SK-N-SH (cell line): ENCODE data around the gene NPY5R. TPM values are rescaled to one million over a fixed set of nuclear protein-coding genes. Genes with fewer than 3 reads are reported as not detected.

Experiments
- CTCF ChIA-PET: fragments of 300-600, 350-600 bp; formaldehyde crosslinking; extraction: SDS; loops from one replicate; lab custom pipeline; 2021; lab: Yijun Ruan, JAX
- POLR2A ChIA-PET: fragments of 350-600 bp; sonication (Branson Sonifier 250); formaldehyde crosslinking; extraction: SDS; loops from one replicate; lab custom pipeline; 2020; ENCODE audit warnings: antibody characterized with exemption, inconsistent platforms; lab: Yijun Ruan, JAX
- DNase-seq: peaks from one replicate; pipeline ENCODE4 v3.0.0; 2012
- H2AFZ ChIP-seq: fragments of 200-600 bp; sonication (generic); 2 replicates; pipeline ENCODE4 v1.8.1; 2016; ENCODE audit warnings: antibody characterized with exemption, mild to moderate bottlenecking, low read depth
- H3F3A ChIP-seq: fragments of 200-600 bp; sonication (generic); replicated peaks from 2 replicates; pipeline ENCODE3; 2016; ENCODE audit warnings: antibody characterized with exemption, mild to moderate bottlenecking; ENCODE audit not compliant: insufficient read depth
- H3K27ac ChIP-seq, 2 experiments: fragments of 200-500 bp in 1 of 2; fragments of 200-600 bp in 1 of 2; sonication (Bioruptor generic) in 1 of 2; sonication (generic), shearing (Covaris generic) in 1 of 2; 2 replicates each; pipeline versions ENCODE4 v1.5.1 to v1.6.1; 2014 to 2016; ENCODE audit warnings: low read depth in 2 of 2, inconsistent platforms in 1 of 2, low read length in 1 of 2, mild to moderate bottlenecking in 1 of 2, mixed read lengths in 1 of 2
- H3K27me3 ChIP-seq: fragments of 200-600 bp; sonication (generic), shearing (Covaris generic); 2 replicates; pipeline ENCODE4 v1.6.1; 2016; ENCODE audit warnings: mixed run types; ENCODE audit not compliant: insufficient read depth
- H3K36me3 ChIP-seq, 2 experiments: fragments of 200-500 bp in 1 of 2; fragments of 200-600 bp in 1 of 2; sonication (Bioruptor generic) in 1 of 2; sonication (generic) in 1 of 2; replicated peaks in 1 of 2; 2 replicates each; pipeline versions ENCODE3 to v1.5.1; 2014 to 2016; ENCODE audit warnings: low read length in 1 of 2, mild to moderate bottlenecking in 1 of 2; ENCODE audit not compliant: insufficient read depth in 2 of 2, control insufficient read depth in 1 of 2
- H3K4me1 ChIP-seq, 2 experiments: fragments of 200-500 bp in 1 of 2; fragments of 200-600 bp in 1 of 2; sonication (Bioruptor generic) in 1 of 2; sonication (generic), shearing (Covaris generic) in 1 of 2; 2 replicates each; pipeline versions ENCODE4 v1.5.1 to v1.6.1; 2014 to 2016; ENCODE audit warnings: low read depth in 1 of 2, low read length in 1 of 2, mixed run types in 1 of 2; ENCODE audit not compliant: insufficient read depth in 2 of 2, control insufficient read depth in 1 of 2
- H3K4me2 ChIP-seq: fragments of 200-600 bp; sonication (generic), shearing (Covaris generic); 2 replicates; pipeline ENCODE4 v1.6.1; 2017; ENCODE audit warnings: mixed run types
- H3K4me3 ChIP-seq, 2 experiments: fragments of 200-500 bp in 1 of 2; fragments of 200-600 bp in 1 of 2; sonication (Bioruptor generic) in 1 of 2; sonication (generic), shearing (Covaris generic) in 1 of 2; 2 replicates each; pipeline versions ENCODE4 v1.5.1 to v1.8.1; 2014 to 2016; ENCODE audit warnings: low read depth in 2 of 2, inconsistent platforms in 1 of 2, low read length in 1 of 2, mild to moderate bottlenecking in 1 of 2, mixed read lengths in 1 of 2, moderate library complexity in 1 of 2
- H3K79me2 ChIP-seq: fragments of 200-600 bp; sonication (generic); 2 replicates; pipeline ENCODE4 v1.8.1; 2017; ENCODE audit warnings: mild to moderate bottlenecking; ENCODE audit not compliant: insufficient read depth
- H3K9ac ChIP-seq: fragments of 200-600 bp; sonication (generic); 2 replicates; pipeline ENCODE4 v1.6.1; 2017; ENCODE audit warnings: mixed run types
- H3K9me2 ChIP-seq: fragments of 200-600 bp; sonication (generic); 2 replicates; pipeline ENCODE4 v1.6.1; 2017; ENCODE audit warnings: mixed run types
- H3K9me3 ChIP-seq: fragments of 200-600 bp; sonication (generic); 2 replicates; pipeline ENCODE4 v1.6.1; 2017; ENCODE audit warnings: mixed run types, mild to moderate bottlenecking, moderate library complexity
- H4K20me1 ChIP-seq: fragments of 200-600 bp; sonication (generic); 2 replicates; pipeline ENCODE4 v1.6.1; 2017; ENCODE audit warnings: mild to moderate bottlenecking, mixed run types; ENCODE audit not compliant: insufficient read depth
- CHD2 ChIP-seq: fragments of 150-350 bp; IDR thresholded peaks from 2 replicates; pipeline ENCODE4 v1.6.1; 2018; ENCODE audit warnings: low read length; ENCODE audit not compliant: partially characterized antibody
- EP300 ChIP-seq, 2 experiments: IDR thresholded peaks; 2 replicates each; pipeline versions ENCODE4 v1.4.0 to v1.6.1; 2012; ENCODE audit warnings: borderline replicate concordance in 1 of 2, low read depth in 1 of 2, low read length in 1 of 2
- FOSL2 ChIP-seq: IDR thresholded peaks from 2 replicates; pipeline ENCODE4 v1.4.0; 2012; ENCODE audit warnings: low read depth, mild to moderate bottlenecking, moderate library complexity, borderline replicate concordance
- FOXM1 ChIP-seq: IDR thresholded peaks from 2 replicates; pipeline ENCODE4 v1.4.0; 2012; ENCODE audit warnings: low read depth, mild to moderate bottlenecking
- GABPA ChIP-seq: IDR thresholded peaks from 2 replicates; pipeline ENCODE4 v1.4.0; 2012; ENCODE audit warnings: low read depth, mild to moderate bottlenecking
- NRF1 ChIP-seq: IDR thresholded peaks from 2 replicates; pipeline ENCODE4 v1.6.1; 2012; ENCODE audit warnings: low read depth, mild to moderate bottlenecking, low read length
- POLR2AphosphoS5 ChIP-seq: IDR thresholded peaks from 2 replicates; pipeline ENCODE4 v1.6.1; 2012; ENCODE audit warnings: low read depth, low read length
- RCOR1 ChIP-seq: fragments of 150-350 bp; IDR thresholded peaks from 2 replicates; pipeline ENCODE4 v1.6.1; 2017; ENCODE audit warnings: antibody characterized with exemption, low read length
- RXRA ChIP-seq: IDR thresholded peaks from 2 replicates; pipeline ENCODE4 v1.4.0; 2012; ENCODE audit warnings: low read depth, mild to moderate bottlenecking, borderline replicate concordance
- SIN3A ChIP-seq: IDR thresholded peaks from 2 replicates; pipeline ENCODE4 v1.6.1; 2012; ENCODE audit warnings: low read depth, mild to moderate bottlenecking, low read length, moderate library complexity, borderline replicate concordance
- SMC3 ChIP-seq: IDR thresholded peaks from 2 replicates; pipeline ENCODE4 v1.6.1; 2012; ENCODE audit warnings: low read depth, low read length, improper control_type of control experiment
- YY1 ChIP-seq: IDR thresholded peaks from 2 replicates; pipeline ENCODE4 v1.4.0; 2012; ENCODE audit warnings: low read depth, mild to moderate bottlenecking
- WGBS: methylation state at CpG from one replicate; pipeline ENCODE4 v1.1.6; 2017; ENCODE audit warnings: low lambda C conversion rate; 5-methylcytosine and 5-hydroxymethylcytosine counted together
- polyA plus RNA-seq, 3 experiments: library from polyadenylated mRNA; depleted of rRNA; stranded (reverse); fragments of >200 nt; gene quantifications; 2 replicates each; pipeline ENCODE4 v1.2.3, GENCODE V29; 2012
- TF ChIP-seq, protein P1 (sequence below): IDR thresholded peaks from 2 replicates; pipeline ENCODE4; 2012
- TF ChIP-seq, protein P2 (sequence below): IDR thresholded peaks from 2 replicates; pipeline ENCODE4 v1.4.0; 2012; ENCODE audit warnings: low read depth, borderline replicate concordance
- TF ChIP-seq, protein P3 (sequence below): fragments of 200-600 bp; sonication (generic); IDR thresholded peaks from 2 replicates; pipeline ENCODE4 v1.6.1; 2017; ENCODE audit warnings: antibody characterized with exemption, mild to moderate bottlenecking, moderate library complexity

Gene NPY5R
- polyA plus RNA-seq, 1 of the 3 experiments (the other 2 are of a cell fraction): not detected

DNA sequence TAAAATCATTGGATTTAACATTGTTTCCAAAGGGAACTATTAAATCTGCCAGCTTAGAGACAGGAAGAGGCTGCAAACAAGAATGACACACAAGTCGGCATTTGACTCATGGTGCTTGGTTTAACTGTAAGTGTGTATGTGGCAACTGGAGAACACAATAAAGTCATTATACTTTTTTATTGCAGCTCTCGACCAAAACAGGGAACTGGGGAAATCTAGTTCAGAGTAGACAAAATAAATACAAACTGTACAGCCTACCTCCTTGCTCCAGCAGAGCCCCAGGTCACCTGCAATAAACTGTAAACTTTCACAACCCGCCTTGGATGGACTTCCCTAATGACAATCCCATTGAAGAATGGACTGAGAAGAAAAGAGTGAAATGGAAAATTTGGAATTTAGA, 24.0 kb downstream of the NPY5R start:
- Histone ChIP-seq H3K4me1 (no peaks in the 10 kb centered on the region), H3K9me2 (no peaks in the 10 kb centered on the region), H3K4me3 (no peak overlapping the region), H3K4me2 (no peak overlapping the region), H3K9me3 (no peaks in the 10 kb centered on the region), H3K27me3 (peaks cover 17% of the 10 kb centered on the region; the same call in 1 of the 2 replicates), H3K27ac (no peak overlapping the region), H2AFZ (no peak overlapping the region), H3F3A (no peaks in the 10 kb centered on the region), H3K36me3 (no peaks in the 10 kb centered on the region), H4K20me1 (no peaks in the 10 kb centered on the region), H3K9ac (no peak overlapping the region), H3K79me2 (no peaks in the 10 kb centered on the region)
- no peak for DNase-seq
- no peak for TF ChIP-seq POLR2AphosphoS5
- TF ChIP-seq SMC3: no peak
- TF ChIP-seq, protein P1, sequence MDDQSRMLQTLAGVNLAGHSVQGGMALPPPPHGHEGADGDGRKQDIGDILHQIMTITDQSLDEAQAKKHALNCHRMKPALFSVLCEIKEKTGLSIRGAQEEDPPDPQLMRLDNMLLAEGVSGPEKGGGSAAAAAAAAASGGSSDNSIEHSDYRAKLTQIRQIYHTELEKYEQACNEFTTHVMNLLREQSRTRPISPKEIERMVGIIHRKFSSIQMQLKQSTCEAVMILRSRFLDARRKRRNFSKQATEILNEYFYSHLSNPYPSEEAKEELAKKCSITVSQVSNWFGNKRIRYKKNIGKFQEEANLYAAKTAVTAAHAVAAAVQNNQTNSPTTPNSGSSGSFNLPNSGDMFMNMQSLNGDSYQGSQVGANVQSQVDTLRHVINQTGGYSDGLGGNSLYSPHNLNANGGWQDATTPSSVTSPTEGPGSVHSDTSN: no peak
- TF ChIP-seq, protein P2, sequence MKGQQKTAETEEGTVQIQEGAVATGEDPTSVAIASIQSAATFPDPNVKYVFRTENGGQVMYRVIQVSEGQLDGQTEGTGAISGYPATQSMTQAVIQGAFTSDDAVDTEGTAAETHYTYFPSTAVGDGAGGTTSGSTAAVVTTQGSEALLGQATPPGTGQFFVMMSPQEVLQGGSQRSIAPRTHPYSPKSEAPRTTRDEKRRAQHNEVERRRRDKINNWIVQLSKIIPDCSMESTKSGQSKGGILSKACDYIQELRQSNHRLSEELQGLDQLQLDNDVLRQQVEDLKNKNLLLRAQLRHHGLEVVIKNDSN: no peak
- no peak for TF ChIP-seq CHD2
- TF ChIP-seq SIN3A: no peak
- TF ChIP-seq EP300 (IDR thresholded peaks at IDR 0.05; ENCODE audit: borderline replicate concordance in 1 of 2, low read depth in 1 of 2, low read length in 1 of 2): no peak
- no peak for TF ChIP-seq FOXM1
- TF ChIP-seq, protein P3, sequence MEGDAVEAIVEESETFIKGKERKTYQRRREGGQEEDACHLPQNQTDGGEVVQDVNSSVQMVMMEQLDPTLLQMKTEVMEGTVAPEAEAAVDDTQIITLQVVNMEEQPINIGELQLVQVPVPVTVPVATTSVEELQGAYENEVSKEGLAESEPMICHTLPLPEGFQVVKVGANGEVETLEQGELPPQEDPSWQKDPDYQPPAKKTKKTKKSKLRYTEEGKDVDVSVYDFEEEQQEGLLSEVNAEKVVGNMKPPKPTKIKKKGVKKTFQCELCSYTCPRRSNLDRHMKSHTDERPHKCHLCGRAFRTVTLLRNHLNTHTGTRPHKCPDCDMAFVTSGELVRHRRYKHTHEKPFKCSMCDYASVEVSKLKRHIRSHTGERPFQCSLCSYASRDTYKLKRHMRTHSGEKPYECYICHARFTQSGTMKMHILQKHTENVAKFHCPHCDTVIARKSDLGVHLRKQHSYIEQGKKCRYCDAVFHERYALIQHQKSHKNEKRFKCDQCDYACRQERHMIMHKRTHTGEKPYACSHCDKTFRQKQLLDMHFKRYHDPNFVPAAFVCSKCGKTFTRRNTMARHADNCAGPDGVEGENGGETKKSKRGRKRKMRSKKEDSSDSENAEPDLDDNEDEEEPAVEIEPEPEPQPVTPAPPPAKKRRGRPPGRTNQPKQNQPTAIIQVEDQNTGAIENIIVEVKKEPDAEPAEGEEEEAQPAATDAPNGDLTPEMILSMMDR: no peak
- TF ChIP-seq FOSL2: no peak
- 0% methylated on average over 3 of the region's 3 CpGs for WGBS
- POLR2A ChIA-PET: no interaction called here
- CTCF ChIA-PET: interaction anchor here (1.0 kb wide), 1 partner anchor 44 kb away, joined by 3 read pairs; no protein-coding TSS in a partner anchor

DNA sequence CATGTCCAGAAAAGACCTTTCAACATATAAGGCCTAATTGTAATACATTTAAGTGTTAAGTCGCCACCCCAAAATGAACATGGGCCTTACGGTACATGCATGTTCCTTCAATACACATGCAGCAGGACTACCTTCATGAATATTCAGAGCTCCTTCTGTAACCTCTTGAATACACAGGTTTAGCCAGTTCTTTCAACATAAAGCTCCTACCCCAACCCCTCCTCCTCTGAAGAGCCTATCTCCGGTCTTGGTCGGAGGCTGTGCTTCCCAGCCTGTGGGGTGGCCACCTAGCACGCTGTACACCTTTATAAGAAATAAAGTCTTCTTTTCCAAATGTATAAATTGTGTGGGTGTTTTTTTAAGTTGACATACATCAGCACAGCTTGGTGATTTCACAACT, 28.3 kb downstream of the NPY5R start:
- H2AFZ ChIP-seq: no peak overlapping the region
- no peak for DNase-seq
- POLR2A ChIA-PET: no interaction called here
- no peak overlapping the region for H3K27ac ChIP-seq
- peaks cover 5% of the 10 kb centered on the region; the same call in 1 of the 2 replicates for H3K27me3 ChIP-seq
- no peak overlapping the region for H3K4me2 ChIP-seq
- no peaks in the 10 kb centered on the region for H3K4me1 ChIP-seq
- H3K9me2 ChIP-seq: no peaks in the 10 kb centered on the region
- CTCF ChIA-PET: interaction anchor here (1.1 kb wide), 1 partner anchor 19 kb away, joined by 3 read pairs; no protein-coding TSS in a partner anchor
- no peaks in the 10 kb centered on the region for H3F3A ChIP-seq
- H3K79me2 ChIP-seq: no peaks in the 10 kb centered on the region
- no peak overlapping the region for H3K9ac ChIP-seq
- no peaks in the 10 kb centered on the region for H3K36me3 ChIP-seq
- H3K9me3 ChIP-seq: no peaks in the 10 kb centered on the region
- TF ChIP-seq NRF1 (no peak), GABPA (no peak), YY1 (no peak), RXRA (no peak), SMC3 (no peak), RCOR1 (no peak)
- TF ChIP-seq, all 33 proteins: peak for 0
- 11% methylated on average over 5 of the region's 5 CpGs for WGBS
- Histone ChIP-seq H4K20me1 (no peaks in the 10 kb centered on the region), H3K4me3 (no peak overlapping the region)
